GM21529 (cell line): ENCODE data around the gene CILP2.

Experiments used
- ATAC-seq: cut with Tn5 transposase; IDR thresholded peaks from one replicate; pipeline ENCODE4 v1.9.1; 2021; ENCODE audit not compliant: unreplicated experiment

Gene CILP2

DNA sequence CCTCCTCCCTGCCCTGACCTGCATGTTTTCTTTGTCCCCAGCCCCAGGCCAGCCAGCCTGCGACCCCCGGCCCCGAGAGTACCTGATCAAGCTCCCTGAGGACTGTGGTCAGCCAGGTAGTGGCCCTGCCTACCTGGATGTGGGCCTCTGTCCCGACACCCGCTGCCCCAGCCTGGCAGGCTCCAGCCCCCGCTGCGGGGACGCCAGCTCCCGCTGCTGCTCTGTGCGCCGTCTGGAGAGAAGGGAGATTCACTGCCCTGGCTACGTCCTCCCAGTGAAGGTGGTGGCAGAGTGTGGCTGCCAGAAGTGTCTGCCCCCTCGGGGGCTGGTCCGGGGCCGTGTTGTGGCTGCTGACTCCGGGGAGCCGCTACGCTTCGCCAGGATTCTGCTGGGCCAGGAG is 5.6 kb downstream of the CILP2 start:
- no peak for ATAC-seq

DNA sequence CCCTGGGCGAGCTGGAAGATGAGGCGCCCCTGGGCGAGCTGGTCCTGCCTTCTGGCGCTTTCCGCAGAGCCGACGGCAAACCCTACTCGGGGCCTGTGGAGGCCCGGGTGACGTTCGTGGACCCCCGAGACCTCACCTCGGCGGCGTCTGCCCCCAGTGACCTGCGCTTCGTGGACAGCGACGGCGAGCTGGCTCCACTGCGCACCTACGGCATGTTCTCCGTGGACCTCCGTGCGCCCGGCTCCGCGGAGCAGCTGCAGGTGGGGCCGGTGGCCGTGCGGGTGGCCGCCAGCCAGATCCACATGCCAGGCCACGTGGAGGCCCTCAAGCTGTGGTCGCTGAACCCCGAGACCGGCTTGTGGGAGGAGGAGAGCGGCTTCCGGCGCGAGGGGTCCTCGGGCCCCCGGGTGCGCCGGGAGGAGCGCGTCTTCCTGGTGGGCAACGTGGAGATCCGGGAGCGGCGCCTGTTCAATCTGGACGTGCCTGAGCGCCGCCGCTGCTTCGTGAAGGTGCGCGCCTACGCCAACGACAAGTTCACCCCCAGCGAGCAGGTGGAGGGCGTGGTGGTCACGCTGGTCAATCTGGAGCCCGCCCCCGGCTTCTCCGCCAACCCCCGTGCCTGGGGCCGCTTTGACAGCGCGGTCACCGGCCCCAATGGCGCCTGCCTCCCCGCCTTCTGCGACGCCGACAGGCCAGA is 6.3 kb downstream of the CILP2 start:
- no peak for ATAC-seq

DNA sequence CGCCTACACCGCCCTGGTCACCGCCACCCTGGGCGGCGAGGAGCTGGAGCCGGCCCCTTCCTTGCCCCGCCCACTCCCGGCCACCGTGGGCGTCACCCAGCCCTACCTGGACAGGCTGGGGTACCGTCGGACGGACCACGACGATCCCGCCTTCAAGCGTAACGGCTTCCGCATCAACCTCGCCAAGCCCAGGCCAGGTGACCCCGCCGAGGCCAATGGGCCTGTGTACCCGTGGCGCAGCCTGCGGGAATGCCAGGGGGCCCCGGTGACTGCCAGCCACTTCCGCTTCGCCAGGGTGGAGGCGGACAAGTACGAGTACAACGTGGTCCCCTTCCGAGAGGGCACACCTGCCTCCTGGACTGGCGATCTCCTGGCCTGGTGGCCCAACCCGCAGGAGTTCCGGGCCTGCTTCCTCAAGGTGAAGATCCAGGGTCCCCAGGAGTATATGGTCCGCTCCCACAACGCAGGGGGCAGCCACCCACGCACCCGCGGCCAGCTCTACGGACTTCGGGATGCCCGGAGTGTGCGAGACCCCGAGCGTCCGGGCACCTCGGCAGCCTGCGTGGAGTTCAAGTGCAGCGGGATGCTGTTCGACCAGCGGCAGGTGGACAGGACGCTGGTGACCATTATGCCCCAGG is 7.0 kb downstream of the CILP2 start:
- no peak for ATAC-seq

DNA sequence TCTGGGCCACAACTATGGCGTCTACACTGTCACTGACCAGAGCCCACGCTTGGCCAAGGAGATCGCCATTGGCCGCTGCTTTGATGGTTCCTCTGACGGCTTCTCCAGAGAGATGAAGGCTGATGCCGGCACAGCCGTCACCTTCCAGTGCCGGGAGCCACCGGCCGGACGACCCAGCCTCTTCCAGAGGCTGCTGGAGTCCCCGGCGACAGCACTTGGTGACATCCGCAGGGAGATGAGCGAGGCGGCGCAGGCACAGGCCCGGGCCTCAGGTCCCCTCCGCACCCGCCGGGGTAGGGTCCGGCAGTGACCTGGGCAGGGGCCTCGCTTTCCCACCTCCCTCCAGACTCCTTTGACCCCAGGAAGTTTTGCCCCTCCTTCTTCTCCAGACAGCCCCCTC is 7.6 kb downstream of the CILP2 start:
- ATAC-seq = no peak

DNA sequence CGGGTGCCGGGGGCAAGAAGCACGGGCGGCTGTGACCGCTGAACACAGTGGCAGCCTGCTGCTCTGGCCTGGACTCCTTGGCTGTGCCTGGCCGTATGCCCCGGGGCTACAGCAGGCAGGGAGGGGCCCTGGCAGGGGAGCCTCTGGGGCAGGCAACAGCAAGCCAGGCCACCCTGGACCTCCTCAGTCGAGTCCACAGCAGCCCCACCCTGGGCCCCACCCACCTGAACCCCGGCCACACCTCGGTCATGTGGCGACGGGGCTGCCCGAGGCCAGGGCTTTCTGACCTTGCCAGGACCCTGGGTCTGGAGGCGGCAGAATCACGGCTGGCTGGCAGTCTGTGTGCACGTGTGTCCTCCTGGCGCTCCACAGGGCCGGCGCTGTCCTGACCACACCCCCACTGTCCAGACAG is 8.7 kb downstream of the CILP2 start:
- ATAC-seq = no peak

DNA sequence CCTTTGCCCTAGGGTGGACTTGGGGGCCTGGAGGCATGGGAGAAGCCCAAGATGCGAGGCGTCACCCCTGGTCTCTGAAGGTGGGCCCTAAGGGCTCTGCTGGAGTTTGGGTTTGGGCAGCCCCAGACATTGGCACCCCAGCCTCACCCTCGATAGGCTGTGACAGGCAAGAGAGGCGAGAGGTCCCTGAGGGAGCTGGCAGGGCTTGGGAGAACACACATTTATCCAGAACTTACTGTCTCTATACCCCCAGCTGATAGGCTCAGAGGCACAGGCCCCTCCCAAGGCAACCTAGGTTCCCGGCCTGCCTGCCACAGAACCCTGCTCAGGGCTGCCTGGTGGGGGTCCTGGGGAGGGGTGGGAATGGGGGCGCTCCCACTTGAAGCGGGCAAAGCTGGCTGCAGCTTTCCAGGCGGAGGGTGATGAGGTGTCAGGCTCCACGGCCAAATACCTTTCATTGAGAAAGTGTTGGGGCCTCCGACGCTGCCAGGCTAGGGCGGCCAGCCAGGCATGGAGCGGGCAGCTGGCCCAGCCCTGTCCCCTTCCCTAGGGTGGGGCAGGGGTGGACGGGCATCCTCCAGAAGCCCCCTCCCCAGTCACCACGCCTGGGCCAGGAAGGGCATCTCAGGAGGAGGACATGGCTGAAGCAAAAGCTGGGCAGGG is 9.7 kb downstream of the CILP2 start:
- no peak for ATAC-seq

DNA sequence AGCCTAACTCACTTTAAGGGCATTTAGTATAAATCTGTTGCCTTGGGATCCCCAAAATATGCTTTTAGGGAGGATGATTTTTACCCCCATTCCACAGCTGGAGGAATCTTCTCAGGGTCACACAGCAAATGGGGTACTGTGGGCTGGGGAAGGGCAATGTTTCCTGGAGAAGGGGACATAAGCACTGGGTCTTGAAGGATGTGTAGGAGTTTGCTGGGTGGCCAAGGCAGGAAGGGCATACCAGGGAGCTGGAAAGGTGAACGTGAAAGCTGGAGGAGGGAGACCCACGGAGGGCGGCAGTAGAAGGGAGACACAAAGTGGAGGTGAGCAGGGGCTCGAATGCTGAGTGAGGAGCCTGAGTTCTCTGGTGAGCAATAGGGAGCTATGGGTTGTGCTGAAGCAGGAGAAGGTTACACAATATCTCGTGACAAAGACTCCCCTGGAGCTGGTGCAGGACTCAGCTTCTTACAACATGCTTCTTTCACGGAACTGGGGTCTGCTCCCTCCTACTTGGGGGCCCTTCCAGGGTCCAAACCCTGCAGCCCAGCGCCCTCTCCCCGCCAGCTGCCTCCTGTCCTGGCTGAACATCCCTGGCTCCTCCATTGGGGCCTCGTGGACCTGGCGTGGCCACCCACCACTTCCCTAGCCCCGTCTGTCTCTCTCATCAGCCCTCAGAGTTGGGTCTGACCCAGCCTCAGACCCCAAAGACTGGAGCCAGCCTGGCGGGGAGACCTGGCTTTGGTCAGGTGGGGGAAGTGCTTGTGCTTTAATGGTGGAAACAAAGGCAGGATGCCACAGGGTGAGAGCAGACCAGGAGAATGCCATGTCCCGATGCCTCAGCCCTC is 11.1 kb downstream of the CILP2 start:
- no peak for ATAC-seq

DNA sequence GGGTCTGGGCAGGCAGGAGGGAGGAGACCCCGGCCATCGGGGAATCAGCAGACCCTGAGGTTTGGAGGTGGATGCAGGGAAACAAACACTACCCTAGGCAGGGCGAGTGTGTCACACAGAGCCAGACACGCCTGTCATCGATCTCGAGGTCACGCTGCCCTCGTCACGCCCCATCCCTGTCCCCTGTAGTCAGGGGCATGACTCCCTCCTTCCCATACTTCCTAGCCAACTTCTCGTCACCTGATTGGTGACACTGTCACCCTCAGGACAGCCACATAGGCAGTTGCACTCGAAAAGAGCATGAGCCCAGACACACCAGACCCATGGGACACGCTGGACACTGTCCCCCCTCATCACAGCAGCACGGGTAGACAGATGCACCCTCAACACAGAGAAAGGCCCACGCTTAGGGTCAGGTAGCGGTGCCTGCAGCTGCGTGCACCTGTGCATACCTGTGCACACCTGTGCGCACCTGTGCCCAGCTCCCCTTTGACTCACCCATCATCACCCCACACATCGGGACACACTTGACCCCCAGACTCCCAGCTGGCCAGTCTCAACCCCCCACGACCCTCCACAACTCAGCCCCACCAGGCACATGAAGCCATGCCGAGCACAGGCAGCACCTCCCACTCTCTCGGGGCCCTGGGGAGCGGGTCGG is 11.9 kb downstream of the CILP2 start:
- ATAC-seq = no peak

DNA sequence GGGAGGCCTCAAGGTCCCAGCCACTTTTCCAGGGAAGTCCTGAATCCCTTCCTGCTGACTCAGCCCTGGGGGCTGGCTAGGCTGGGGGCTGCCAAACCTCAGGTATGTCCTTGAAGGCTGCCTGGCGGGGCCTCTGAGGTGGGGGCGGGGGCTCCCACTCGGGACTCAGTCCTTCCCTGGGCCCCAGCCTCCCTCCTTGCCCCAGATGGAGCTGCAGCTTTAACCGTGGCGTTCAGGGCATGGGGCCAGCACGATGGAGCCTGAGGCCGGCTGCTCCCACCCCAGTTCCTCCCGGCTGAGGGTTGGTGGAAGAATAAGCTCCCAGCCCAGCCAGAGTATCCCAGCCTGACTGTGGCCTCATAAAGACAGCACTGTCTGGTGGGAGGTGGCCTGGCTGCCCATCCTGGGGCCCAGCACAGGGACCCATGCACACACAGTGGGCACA is 12.4 kb downstream of the CILP2 start:
- no peak for ATAC-seq

DNA sequence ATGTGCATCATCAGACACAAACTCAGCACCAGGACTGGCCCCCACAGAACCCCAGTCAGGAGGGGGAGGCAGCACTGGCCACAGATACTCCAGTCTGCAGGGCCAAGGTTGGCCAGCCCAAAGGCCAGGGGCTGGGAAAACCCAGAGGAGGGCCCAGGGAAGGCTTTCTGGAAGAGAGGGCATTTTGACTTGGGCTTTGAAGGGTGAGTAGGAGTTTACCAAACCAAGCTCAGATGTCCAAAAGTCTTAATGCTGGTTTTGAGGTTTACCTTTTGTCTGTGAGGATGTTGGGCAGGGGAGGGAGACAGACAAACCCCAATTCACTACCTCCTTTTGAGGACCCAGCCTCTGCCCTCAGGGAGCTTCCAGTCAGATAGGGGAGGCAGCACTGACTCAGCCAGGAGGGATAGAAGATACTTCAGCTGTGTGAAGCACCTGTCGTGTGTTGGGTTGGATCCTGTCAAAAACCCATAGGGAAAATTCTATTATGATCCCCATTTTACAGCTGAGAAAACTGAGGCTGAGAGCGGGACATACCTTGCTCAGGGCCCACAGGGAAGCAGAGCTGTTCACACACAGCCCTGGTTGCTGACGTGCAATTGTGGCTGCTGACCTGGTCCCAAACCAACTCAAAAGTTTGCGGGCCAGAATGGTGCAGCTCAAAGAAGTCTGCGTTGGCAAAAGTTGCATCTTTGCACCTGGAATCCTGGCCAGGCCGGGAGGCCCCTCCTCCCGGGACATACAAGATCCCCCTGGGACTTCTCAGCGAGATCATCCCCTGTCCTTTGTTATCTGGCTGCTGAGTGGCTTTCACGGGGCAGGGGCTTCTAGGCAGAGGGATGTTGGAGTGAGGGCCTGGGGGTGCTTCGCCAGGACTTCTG is 13.1 kb downstream of the CILP2 start:
- ATAC-seq = no peak

DNA sequence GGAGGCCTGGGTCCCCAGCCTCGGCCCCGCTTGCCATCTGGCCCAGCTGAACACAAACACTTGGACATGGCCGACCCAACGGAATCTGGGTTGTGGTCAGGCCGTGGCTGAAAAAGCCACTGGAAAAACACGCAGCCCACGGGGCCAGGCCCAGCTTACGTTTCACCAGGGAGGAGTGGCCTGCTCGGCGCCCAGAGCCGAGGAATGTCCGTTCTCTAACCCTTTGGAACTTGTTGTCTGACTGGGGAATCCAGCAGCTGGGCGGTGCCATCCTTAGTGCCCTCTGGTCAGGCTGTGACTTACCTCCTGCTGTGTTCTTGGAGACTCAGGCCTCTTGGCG is 13.8 kb downstream of the CILP2 start:
- no peak for ATAC-seq

DNA sequence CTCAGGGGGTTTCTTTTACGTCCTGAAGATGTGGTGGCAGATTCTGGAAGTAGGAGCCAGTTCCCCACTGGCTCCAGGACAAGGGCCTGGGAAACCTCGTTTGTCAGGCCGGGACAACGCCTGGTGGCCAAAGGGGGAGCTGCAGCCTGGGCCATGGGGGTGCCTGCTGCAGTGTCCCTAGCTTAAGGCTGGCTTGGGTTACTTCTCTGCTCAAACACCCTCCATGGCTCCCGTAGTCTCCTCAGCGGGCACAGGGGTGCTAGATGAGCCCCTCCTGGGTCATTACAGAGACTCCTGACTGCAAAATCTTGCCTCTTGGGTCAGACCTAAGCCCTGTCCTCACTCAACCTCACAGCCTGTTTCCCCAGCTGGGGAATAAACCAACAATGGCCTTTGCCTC is 14.7 kb downstream of the CILP2 start:
- no peak for ATAC-seq

DNA sequence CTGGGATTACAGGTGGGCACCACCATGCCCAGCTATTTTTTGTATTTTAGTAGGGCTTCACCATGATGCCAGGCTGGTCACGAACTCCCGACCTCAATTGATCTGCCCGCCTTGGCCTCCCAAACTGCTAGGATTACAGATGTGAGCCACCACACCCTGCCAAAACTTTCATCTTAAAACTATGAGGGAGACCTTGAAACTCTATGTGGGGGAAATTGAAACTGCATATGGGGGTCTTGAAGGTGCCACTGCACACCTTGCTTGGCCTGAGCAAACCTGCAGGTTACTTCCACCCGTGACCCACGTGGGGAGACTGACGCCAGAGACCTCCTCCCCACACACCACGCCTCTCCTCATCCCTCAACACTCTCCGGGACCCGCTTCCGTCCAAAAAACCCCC is 15.6 kb downstream of the CILP2 start:
- ATAC-seq = no peak

DNA sequence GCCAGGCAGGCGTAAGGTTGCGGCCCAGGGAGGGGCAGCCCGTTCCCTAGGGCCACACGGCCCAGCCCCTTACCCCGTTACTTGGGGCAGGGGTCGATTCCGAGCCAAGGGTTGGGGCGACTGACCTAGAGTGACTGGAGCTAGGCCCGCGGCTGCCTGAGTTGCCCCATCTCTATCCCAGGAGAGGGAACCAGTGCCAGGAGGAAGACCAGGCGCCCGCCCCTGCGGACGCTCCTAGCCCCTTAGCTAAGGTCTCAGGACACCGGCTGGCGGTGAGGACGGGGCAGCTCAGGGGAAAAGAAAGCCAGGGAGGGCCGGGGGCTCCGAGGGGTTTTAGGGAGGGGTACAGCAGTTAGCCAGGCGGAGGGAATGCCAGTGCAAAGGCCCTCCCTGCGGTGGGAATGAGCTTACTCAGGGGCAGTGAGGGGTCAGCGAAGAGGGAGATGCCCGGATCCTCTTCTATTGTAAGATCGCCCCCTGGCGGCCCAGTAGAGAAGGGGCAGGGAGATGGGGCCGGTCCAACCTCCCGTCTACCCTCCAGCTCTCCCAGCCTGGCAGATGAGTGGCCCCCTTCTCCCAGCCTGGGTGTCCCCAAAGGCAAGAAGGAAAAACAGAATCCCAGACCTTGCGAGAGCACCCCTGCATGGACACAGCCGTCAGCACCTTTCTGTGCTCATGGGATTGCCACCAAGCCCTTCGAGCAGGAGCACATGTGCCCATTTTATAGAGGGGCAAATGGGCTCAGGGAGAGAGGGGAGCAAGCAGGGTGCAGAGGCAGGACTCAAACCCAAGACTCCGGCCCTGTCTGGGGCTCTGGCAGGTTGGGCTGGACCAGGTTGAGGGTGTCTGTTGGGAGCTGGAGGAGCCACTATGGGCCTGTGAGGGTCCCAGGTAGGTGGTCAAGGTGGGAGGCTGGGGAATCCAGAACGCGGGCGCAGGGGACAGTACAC is 16.3 kb downstream of the CILP2 start:
- no peak for ATAC-seq

DNA sequence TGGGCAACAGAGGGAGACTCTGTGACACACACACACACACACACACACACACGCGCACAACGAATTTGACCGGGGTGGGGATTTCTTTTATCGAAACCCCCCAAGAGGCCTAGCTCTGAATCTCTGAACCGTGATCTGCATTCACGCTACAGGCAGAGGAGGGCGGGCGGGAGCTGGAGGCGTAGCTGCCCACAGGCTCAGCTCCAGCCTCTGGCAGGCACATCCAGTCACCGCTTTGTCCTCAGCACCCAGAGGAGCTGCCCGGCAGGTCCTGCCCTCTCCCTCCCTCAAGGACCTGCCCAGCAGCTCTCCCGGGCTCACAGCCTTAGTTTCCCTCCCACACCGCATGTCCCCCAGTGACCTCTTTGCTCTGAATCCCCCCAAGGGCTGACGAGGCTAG is 20.0 kb downstream of the CILP2 start:
- no peak for ATAC-seq

DNA sequence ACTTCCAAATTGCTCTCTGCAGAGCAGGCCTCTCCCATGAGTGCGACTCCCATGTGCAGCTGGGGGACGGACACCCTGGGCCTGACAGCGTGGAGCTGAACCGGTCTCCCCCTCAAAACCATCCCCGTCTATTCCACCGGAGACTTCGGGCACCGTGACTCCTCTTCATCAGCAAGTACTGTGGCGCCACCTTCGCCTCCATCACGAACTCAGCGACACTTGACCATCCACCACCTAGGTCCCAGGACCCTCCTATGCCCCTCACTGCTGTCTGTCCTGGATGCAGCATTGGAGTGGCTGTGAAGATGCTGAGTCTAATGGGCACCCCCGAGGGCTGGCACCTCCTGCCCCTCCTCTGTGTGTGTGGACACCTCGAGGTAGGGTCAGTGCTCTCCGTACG is 20.6 kb downstream of the CILP2 start:
- ATAC-seq = no peak

DNA sequence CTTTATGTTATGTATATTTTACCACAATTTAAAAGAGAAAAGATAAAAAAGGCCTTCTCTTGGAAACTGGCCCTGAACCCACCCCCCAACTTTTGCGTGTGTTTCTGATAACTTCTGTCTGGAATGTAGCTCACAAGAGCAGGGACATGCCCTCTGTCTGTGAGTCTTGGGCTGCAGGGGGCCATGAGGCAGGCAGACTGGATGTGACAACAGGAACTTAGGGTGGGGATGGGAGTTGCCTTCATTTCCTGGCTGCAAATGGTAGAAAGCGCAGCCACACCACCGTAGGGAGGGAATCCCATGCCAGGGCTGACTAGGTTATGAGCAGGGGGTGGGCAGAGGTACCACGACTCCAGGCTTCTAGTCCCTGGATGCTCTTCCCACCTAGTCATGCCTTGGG is 21.9 kb downstream of the CILP2 start:
- no peak for ATAC-seq

DNA sequence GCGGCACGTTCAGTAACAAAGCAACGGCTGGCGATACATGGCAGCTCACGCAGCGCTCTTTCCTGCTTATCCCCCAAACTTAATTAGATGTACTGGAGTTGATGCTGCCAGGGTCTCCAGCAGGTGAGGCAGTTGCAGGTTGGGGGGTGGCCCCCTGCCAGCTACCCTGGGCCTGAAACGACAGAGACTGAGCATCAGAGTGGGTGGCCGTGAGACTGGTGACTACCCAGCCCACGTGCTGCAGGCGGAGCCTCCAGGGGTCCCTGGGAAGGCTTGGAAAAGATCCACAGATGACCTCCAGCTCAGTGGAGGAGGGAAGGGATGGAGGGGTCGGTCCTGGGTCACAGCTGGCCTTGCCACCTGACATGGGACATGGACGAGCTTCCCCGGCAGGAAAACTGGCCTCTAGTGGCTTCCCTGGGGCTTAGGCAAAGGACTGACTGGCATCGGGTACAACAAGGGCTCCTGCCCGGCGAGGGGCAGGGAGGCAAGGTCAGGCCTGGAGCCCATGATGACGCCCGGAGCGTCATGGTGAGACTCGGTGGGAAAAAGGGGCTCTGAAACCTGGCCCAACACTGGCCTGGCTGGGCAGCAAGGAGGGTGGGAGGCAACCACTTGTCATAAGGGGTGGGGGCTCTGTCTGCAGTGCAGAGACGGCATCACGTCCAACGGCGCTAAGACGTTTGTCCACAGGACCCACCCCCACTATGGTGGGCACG is 24.0 kb downstream of the CILP2 start:
- no peak for ATAC-seq
